ENCODE data around the gene S1PR4. TPM values are rescaled to one million over a fixed set of nuclear protein-coding genes. Genes with fewer than 3 reads are reported as not detected.

Gene S1PR4
- total RNA-seq, 1 donor from 2014 or later = 1.1 TPM

DNA sequence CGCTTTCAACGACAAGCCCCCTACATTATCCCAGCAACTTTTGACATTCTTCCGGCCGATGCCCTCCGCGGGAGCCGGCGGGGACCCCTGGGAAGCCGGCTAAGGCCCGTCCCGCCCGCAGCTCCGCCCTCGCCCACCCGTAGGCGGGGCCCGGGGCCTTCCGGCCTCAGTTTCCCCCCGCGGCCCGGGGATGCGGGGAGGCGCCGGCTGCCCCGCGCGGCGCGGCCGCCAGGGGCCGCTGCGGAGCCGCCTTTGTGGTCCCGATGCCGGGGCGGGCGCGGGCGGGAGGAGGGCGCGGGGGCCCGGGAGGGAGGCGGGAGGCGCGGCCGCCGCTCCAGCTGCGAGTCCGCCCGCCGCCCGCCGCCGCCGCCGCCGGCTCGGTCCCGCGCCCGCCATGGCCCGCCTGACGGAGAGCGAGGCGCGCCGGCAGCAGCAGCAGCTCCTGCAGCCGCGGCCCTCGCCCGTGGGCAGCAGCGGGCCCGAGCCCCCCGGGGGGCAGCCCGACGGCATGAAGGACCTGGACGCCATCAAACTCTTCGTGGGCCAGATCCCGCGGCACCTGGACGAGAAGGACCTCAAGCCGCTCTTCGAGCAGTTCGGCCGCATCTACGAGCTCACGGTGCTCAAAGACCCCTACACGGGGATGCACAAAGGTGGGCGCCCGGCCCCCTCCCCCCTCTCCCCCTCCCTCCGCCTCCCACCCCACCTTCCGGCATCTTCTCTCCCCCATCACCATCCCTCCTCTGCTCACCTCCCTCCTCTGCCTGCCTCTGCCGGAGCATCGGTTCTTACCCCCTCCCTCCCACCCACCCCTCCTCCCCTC lies 46.0 kb downstream of the S1PR4 start, which contains the start of gene CELF5:
CELF5 (plus strand) TSS at position 316 of the 823 bp plus-strand sequence; CDS start at position 395, 79 bp downstream.
- no peak for ATAC-seq

- ATAC-seq = no peak
Observed at GRCh38 chr19:3225169-3225485, 46.6 kb downstream of the S1PR4 start.

GRCh38 chr19:3225677-3226093 lies 47.1 kb downstream of the S1PR4 start:
- ATAC-seq = no peak

- no peak for ATAC-seq
Observed at GRCh38 chr19:3227054-3227626, 48.6 kb downstream of the S1PR4 start.

GRCh38 chr19:3229346-3229743 lies 50.8 kb downstream of the S1PR4 start:
- no peak for ATAC-seq

Other genes with a start within 250 kb of the S1PR4 start
- gene ZNF77, start 233.8 kb upstream of the S1PR4 start, total RNA-seq = 2.4 TPM
- 0.40 TPM for gene TLE6, start 201.2 kb upstream of the S1PR4 start, total RNA-seq
- 6.3 TPM for gene TLE2, start 149.5 kb upstream of the S1PR4 start, total RNA-seq
- 238 TPM for gene TLE5, start 116.3 kb upstream of the S1PR4 start, total RNA-seq
- gene GNA11, start 84.4 kb upstream of the S1PR4 start, total RNA-seq = 24.2 TPM
- gene GNA15, start 42.7 kb upstream of the S1PR4 start, total RNA-seq = 105 TPM
- gene NCLN, start 7.2 kb downstream of the S1PR4 start, total RNA-seq = 37.5 TPM
- not detected for gene CELF5, start 45.9 kb downstream of the S1PR4 start, total RNA-seq
- gene NFIC, start 187.8 kb downstream of the S1PR4 start, total RNA-seq = 68.2 TPM